Hepatocyte (in vitro differentiated cells): ENCODE measurements around the gene GPX4.

Source experiments
- CTCF ChIP-seq: fragments of 200-600 bp; sonication (generic); IDR thresholded peaks from 2 replicates; pipeline ENCODE4 v1.5.1; 2016; ENCODE audit warnings: antibody characterized with exemption, mild to moderate bottlenecking; ENCODE audit not compliant: poor library complexity
- EZH2 ChIP-seq: fragments of 200-600 bp; sonication (generic); IDR thresholded peaks from 2 replicates; pipeline ENCODE4 v1.6.1; 2016; ENCODE audit warnings: antibody characterized with exemption, mild to moderate bottlenecking, borderline replicate concordance
- EZH2phosphoT487 ChIP-seq: fragments of 200-600 bp; sonication (generic); IDR thresholded peaks from one replicate; pipeline ENCODE4 v1.6.1; 2018; ENCODE audit warnings: antibody characterized with exemption, mild to moderate bottlenecking, low read depth, moderate library complexity; ENCODE audit not compliant: unreplicated experiment, severe bottlenecking

- TF ChIP-seq CTCF (no peak), EZH2 (no peak), EZH2phosphoT487 (no peak)
Observed at GRCh38 chr19:1093811-1094553, 9.8 kb upstream of the GPX4 start.
